HCT116 (cell line): Measurements from ENCODE around the gene TCP11L2. TPM values are rescaled to one million over a fixed set of nuclear protein-coding genes. Genes with fewer than 3 reads are reported as not detected.
A peak's percentile ranks its signal among the peaks of the same experiment; 100 is the strongest.

Experiments used
- ATAC-seq: fragments of 200-7000 bp; cut with Tn5 transposase; 2 replicates; pipeline ENCODE4 v1.9.1; 2020; ENCODE audit warnings: mild to moderate bottlenecking, moderate library complexity
- BruUV-seq: library from RNA; stranded (reverse); fragments of 400-500 nt; replicated peaks from 2 replicates; lab custom pipeline; 2021; lab: Mats Ljungman, UMichigan
- CTCF ChIA-PET: fragments of 300-600 bp; sonication (Branson Sonifier 250); formaldehyde crosslinking; loops from one replicate; lab custom pipeline; 2021; ENCODE audit warnings: antibody characterized with exemption; lab: Charles Lee
- POLR2A ChIA-PET: fragments of 300-600, 350-600 bp; sonication (Branson Sonifier 250); formaldehyde crosslinking; loops from one replicate; lab custom pipeline; 2021; ENCODE audit warnings: antibody characterized with exemption; lab: Charles Lee
- RAD21 ChIA-PET, 2 experiments: fragments of 300-600 bp; sonication (Branson Sonifier 250); formaldehyde crosslinking; loops; one replicate each; lab custom pipeline; 2023; ENCODE audit warnings: low total read pairs in 2 of 2; ENCODE audit not compliant: uncharacterized antibody in 2 of 2, unreplicated experiment in 2 of 2, low non-redundant PET in 1 of 2; lab: Charles Lee
- DNase-seq: peaks from one replicate; pipeline ENCODE4 v3.0.0-alpha.2; 2010; ENCODE audit warnings: low read depth, low spot score
- H2AFZ ChIP-seq: fragments of 200-600 bp; shearing (Covaris generic), sonication (generic); 2 replicates; pipeline ENCODE4 v1.6.1; 2017; ENCODE audit warnings: low read depth, mixed run types, mixed read lengths, antibody characterized with exemption, low read length; ENCODE audit not compliant: poor library complexity, severe bottlenecking
- H3K27ac ChIP-seq: 2 replicates; pipeline ENCODE4 v1.5.1; 2012; ENCODE audit warnings: low read depth, low read length
- H3K27me3 ChIP-seq: fragments of 200-600 bp; sonication (generic); 2 replicates; pipeline ENCODE4 v1.6.1; 2016; ENCODE audit warnings: mixed run types, low read length, mixed read lengths; ENCODE audit not compliant: insufficient read depth
- H3K36me3 ChIP-seq, 2 experiments: fragments of 200-500 bp in 1 of 2; fragments of 200-600 bp in 1 of 2; sonication (Bioruptor generic) in 1 of 2; sonication (generic) in 1 of 2; 2 replicates each; pipeline versions ENCODE4 v1.5.1 to v1.6.1; 2014 to 2016; ENCODE audit warnings: low read length in 2 of 2, inconsistent platforms in 1 of 2, mixed read lengths in 1 of 2, mixed run types in 1 of 2; ENCODE audit not compliant: insufficient read depth in 2 of 2, control insufficient read depth in 1 of 2
- H3K4me1 ChIP-seq, 2 experiments: fragments of 200-600 bp in 1 of 2; sonication (generic) in 1 of 2; 2 replicates each; pipeline versions ENCODE4 v1.5.1 to v1.6.1; 2012 to 2017; ENCODE audit warnings: low read length in 2 of 2, inconsistent platforms in 1 of 2, mild to moderate bottlenecking in 1 of 2, mixed read lengths in 1 of 2, mixed run types in 1 of 2, moderate library complexity in 1 of 2; ENCODE audit not compliant: insufficient read depth in 2 of 2, control insufficient read depth in 1 of 2
- H3K4me2 ChIP-seq: fragments of 200-600 bp; sonication (generic); 2 replicates; pipeline ENCODE4 v1.6.1; 2017; ENCODE audit warnings: mixed run types, low read length, mixed read lengths
- H3K4me3 ChIP-seq, 2 experiments: fragments of 200-600 bp in 1 of 2; sonication (generic) in 1 of 2; replicated peaks in 1 of 2; 2 replicates each; pipeline ENCODE4 v1.5.1; 2011 to 2016; ENCODE audit warnings: low read length in 2 of 2, control low read depth in 1 of 2, low read depth in 1 of 2, mild to moderate bottlenecking in 1 of 2, mixed read lengths in 1 of 2, mixed run types in 1 of 2
- H3K79me2 ChIP-seq: fragments of 200-600 bp; sonication (generic); 2 replicates; pipeline ENCODE4 v1.6.1; 2017; ENCODE audit warnings: mild to moderate bottlenecking, mixed run types, low read length, moderate library complexity, mixed read lengths; ENCODE audit not compliant: insufficient read depth
- H3K9ac ChIP-seq: fragments of 200-600 bp; sonication (generic); 2 replicates; pipeline ENCODE4 v1.6.1; 2016; ENCODE audit warnings: low read length, mixed read lengths
- H3K9me2 ChIP-seq: fragments of 200-600 bp; sonication (generic), shearing (Covaris generic); 2 replicates; pipeline ENCODE4 v1.6.1; 2017; ENCODE audit warnings: mixed run types, mild to moderate bottlenecking, moderate library complexity; ENCODE audit not compliant: insufficient read depth
- H3K9me3 ChIP-seq, 2 experiments: fragments of 200-500 bp in 1 of 2; fragments of 200-600 bp in 1 of 2; sonication (Bioruptor generic) in 1 of 2; sonication (generic) in 1 of 2; 2 replicates each; pipeline ENCODE4 v1.6.1; 2014 to 2017; ENCODE audit warnings: low read length in 2 of 2, mixed read lengths in 2 of 2, inconsistent platforms in 1 of 2, low read depth in 1 of 2, mild to moderate bottlenecking in 1 of 2, mixed run types in 1 of 2, moderate library complexity in 1 of 2; ENCODE audit not compliant: control insufficient read depth in 1 of 2, insufficient read depth in 1 of 2
- H4K20me1 ChIP-seq: fragments of 200-600 bp; sonication (generic), shearing (Covaris generic); 2 replicates; pipeline ENCODE4 v1.6.1; 2017; ENCODE audit warnings: mixed run types, mild to moderate bottlenecking, moderate library complexity; ENCODE audit not compliant: insufficient read depth
- CBX3 ChIP-seq: IDR thresholded peaks from 2 replicates; pipeline ENCODE4 v1.6.1; 2012; ENCODE audit warnings: low read depth
- CEBPB ChIP-seq: IDR thresholded peaks from 2 replicates; pipeline ENCODE4 v1.6.1; 2012; ENCODE audit warnings: low read depth
- FOSL1 ChIP-seq: IDR thresholded peaks from 2 replicates; pipeline ENCODE4 v1.6.1; 2012; ENCODE audit warnings: low read depth
- JUND ChIP-seq: IDR thresholded peaks from 2 replicates; pipeline ENCODE4 v1.6.1; 2012
- POLR2AphosphoS5 ChIP-seq: IDR thresholded peaks from 2 replicates; pipeline ENCODE4 v1.6.1; 2011; ENCODE audit warnings: mild to moderate bottlenecking, low read depth, low read length, moderate library complexity
- RAD21 ChIP-seq: IDR thresholded peaks from 2 replicates; pipeline ENCODE4 v1.6.1; 2012; ENCODE audit warnings: low read depth, mild to moderate bottlenecking
- YY1 ChIP-seq: IDR thresholded peaks from 2 replicates; pipeline ENCODE4 v1.6.1; 2011; ENCODE audit warnings: low read length, low read depth, moderate library complexity, mild to moderate bottlenecking; ENCODE audit not compliant: insufficient replicate concordance; ENCODE audit errors: extremely low read depth
- ZNF274 ChIP-seq: fragments of 200-500 bp; sonication (Bioruptor generic); IDR thresholded peaks from 2 replicates; pipeline ENCODE4 v1.6.1; 2014; ENCODE audit warnings: mild to moderate bottlenecking, low read depth, low read length, inconsistent platforms
- intact Hi-C: fragments of 100-400 bp; cut with micrococcal nuclease; formaldehyde crosslinking; loops from 2 replicates; pipeline ENCODE4 v1.10.0; 2022
- total RNA-seq: library from RNA; stranded (reverse); gene quantifications from one replicate; pipeline ENCODE4 v1.2.1, GENCODE V29; 2021; ENCODE audit not compliant: unreplicated experiment
- TF ChIP-seq, protein P1 (sequence below), 3 experiments: fragments of 200-600 bp in 1 of 3; sonication (generic) in 1 of 3; IDR thresholded peaks in 2 of 3; conservative IDR thresholded peaks in 1 of 3; 2 replicates each; pipeline ENCODE4 v1.5.1; 2012 to 2017; ENCODE audit warnings: low read depth in 2 of 3, low read length in 2 of 3, antibody characterized with exemption in 1 of 3, borderline replicate concordance in 1 of 3, control low read depth in 1 of 3, mild to moderate bottlenecking in 1 of 3, mixed read lengths in 1 of 3, mixed run types in 1 of 3, moderate library complexity in 1 of 3; ENCODE audit not compliant: insufficient read depth in 1 of 3
- TF ChIP-seq, protein P2 (sequence below): IDR thresholded peaks from 2 replicates; pipeline ENCODE4 v1.6.1; 2011; ENCODE audit warnings: mild to moderate bottlenecking, low read length, moderate library complexity; ENCODE audit not compliant: insufficient replicate concordance; ENCODE audit errors: extremely low read depth

TCP11L2 gene
- total RNA-seq, 1 experiment from 2014 or later: 14.4 TPM

DNA sequence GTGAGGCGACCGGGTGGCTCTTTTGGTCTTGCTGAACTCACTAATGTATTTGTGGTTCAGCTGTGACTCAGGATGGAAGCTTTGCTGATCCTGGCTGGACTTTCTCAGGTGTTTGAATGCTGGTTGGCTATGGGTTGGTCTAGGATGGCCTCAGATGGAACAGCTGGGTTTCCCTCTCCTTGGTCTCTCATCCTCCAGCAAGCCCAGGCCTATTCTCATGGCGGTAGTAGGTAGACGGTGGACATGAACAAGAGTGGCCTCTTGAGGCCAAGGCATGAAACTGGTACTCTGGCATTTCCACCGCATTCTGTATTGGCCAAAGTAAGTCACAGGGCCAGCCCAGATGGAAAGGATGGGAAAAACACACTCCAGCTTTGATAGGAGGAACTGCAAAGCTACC is 43.2 kb downstream of the TCP11L2 start (continued):
- TF ChIP-seq FOSL1 (no peak), RAD21 (peak; percentile 72)

DNA sequence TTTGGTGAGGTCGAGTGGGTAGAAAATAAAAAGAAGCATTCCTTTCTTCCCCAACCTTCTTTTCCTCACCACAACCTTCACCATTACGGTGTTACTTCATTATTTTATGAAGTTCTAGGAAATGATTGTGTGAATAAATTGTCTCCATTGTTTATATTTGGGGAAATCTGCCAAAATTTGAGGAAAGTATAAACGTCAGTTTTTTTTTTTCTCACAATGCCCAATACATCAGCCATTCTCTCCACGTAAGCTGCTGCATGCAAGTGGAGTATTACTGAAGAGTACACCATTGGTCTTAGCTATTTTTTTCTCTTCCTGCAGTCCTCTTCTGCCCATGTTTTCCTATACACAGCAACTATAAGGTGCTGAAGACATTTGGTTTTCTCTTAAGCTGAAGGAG is 45.9 kb downstream of the TCP11L2 start:
- peaks cover under 1% of the 10 kb centered on the region in 2 experiments; a peak in 3 of 4 replicates for H3K4me1 ChIP-seq
- no peaks in the 10 kb centered on the region for H3K36me3 ChIP-seq
- ChIA-PET CTCF (interaction anchor here (1.2 kb wide), 1 partner anchor 10 kb away, joined by 4 read pairs; no protein-coding TSS in a partner anchor), RAD21 (no interaction called here), POLR2A (no interaction called here)
- no peaks in the 10 kb centered on the region for H3K79me2 ChIP-seq
- H3K9me2 ChIP-seq: no peaks in the 10 kb centered on the region
- intact Hi-C loops: no loop called here
- peaks cover 9% of the 10 kb centered on the region; the same call in 1 of the 2 replicates for H3K27me3 ChIP-seq
- no peak overlapping the region for H3K9ac ChIP-seq
- TF ChIP-seq, protein P1, sequence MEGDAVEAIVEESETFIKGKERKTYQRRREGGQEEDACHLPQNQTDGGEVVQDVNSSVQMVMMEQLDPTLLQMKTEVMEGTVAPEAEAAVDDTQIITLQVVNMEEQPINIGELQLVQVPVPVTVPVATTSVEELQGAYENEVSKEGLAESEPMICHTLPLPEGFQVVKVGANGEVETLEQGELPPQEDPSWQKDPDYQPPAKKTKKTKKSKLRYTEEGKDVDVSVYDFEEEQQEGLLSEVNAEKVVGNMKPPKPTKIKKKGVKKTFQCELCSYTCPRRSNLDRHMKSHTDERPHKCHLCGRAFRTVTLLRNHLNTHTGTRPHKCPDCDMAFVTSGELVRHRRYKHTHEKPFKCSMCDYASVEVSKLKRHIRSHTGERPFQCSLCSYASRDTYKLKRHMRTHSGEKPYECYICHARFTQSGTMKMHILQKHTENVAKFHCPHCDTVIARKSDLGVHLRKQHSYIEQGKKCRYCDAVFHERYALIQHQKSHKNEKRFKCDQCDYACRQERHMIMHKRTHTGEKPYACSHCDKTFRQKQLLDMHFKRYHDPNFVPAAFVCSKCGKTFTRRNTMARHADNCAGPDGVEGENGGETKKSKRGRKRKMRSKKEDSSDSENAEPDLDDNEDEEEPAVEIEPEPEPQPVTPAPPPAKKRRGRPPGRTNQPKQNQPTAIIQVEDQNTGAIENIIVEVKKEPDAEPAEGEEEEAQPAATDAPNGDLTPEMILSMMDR (IDR thresholded peaks at IDR 0.05 in 2 of 3, conservative IDR thresholded peaks at IDR 0.05 in 1 of 3; ENCODE audit: borderline replicate concordance in 1 of 3, insufficient read depth in 1 of 3, low read depth in 2 of 3, low read length in 2 of 3): no peak
- BruUV-seq: TSS peak; percentile 59
- H3K4me2 ChIP-seq: no peak overlapping the region
- no peaks in the 10 kb centered on the region for H4K20me1 ChIP-seq
- no peak overlapping the region for H2AFZ ChIP-seq
- no peak overlapping the region for H3K27ac ChIP-seq
- DNase-seq: no peak
- H3K9me3 ChIP-seq: no peaks in the 10 kb centered on the region
- H3K4me3 ChIP-seq: no peak overlapping the region
- no peak for ATAC-seq

DNA sequence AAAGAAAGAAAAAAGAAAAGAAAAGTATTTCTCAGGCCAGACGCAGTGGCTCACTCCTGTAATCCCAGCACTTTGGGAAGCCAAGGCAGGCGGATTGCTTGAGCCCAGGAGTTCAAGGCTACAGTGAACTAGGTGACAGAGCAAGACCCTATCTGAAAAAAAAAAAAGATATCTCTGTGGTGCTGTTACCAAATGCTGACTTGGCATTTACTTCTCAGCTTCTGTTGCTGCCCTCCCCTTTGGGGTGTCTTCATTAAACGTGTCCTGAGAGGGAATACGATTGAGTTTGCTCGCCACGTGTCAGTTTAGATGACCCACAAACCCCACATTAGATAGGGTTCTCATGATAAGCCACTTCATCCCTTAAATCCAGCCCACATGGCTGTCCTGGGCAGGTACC is 50.6 kb downstream of the TCP11L2 start:
- Histone ChIP-seq H2AFZ (no peak overlapping the region), H3K4me1 (peaks cover 0 to 4% of the 10 kb centered on the region in 2 experiments; a peak in 2 of 4 replicates), H3K27me3 (peaks cover 9% of the 10 kb centered on the region; the same call in 1 of the 2 replicates), H4K20me1 (no peaks in the 10 kb centered on the region), H3K4me3 (no peak overlapping the region), H3K9me3 (no peaks in the 10 kb centered on the region)
- intact Hi-C loops: no loop called here
- no peak for DNase-seq
- ChIA-PET RAD21 (no interaction called here), CTCF (no interaction called here)
- no peak for TF ChIP-seq ZNF274
- TF ChIP-seq CBX3: no peak
- TF ChIP-seq POLR2AphosphoS5: no peak
- no peak for TF ChIP-seq YY1
- TF ChIP-seq, protein P1 (IDR thresholded peaks at IDR 0.05 in 2 of 3, conservative IDR thresholded peaks at IDR 0.05 in 1 of 3; ENCODE audit: borderline replicate concordance in 1 of 3, insufficient read depth in 1 of 3, low read depth in 2 of 3, low read length in 2 of 3): no peak
- TF ChIP-seq CEBPB: no peak
- no peak for TF ChIP-seq JUND
- TF ChIP-seq RAD21: no peak
- TF ChIP-seq, protein P2, sequence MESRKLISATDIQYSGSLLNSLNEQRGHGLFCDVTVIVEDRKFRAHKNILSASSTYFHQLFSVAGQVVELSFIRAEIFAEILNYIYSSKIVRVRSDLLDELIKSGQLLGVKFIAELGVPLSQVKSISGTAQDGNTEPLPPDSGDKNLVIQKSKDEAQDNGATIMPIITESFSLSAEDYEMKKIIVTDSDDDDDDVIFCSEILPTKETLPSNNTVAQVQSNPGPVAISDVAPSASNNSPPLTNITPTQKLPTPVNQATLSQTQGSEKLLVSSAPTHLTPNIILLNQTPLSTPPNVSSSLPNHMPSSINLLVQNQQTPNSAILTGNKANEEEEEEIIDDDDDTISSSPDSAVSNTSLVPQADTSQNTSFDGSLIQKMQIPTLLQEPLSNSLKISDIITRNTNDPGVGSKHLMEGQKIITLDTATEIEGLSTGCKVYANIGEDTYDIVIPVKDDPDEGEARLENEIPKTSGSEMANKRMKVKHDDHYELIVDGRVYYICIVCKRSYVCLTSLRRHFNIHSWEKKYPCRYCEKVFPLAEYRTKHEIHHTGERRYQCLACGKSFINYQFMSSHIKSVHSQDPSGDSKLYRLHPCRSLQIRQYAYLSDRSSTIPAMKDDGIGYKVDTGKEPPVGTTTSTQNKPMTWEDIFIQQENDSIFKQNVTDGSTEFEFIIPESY: no peak
- TF ChIP-seq, all 23 proteins: peak for 0
- no TSS peak for BruUV-seq
- Histone ChIP-seq H3K9ac (no peak overlapping the region), H3K4me2 (no peak overlapping the region), H3K27ac (no peak overlapping the region), H3K36me3 (no peaks in the 10 kb centered on the region), H3K79me2 (0 out of 2 replicates have a peak, but pooled peaks cover under 1% of the 10 kb centered on the region), H3K9me2 (no peaks in the 10 kb centered on the region)
- no peak for ATAC-seq
- POLR2A ChIA-PET: no interaction called here
